WERI-Rb-1 (cell line): ENCODE data around the gene RUNX2.

Experiments used
- DNase-seq: peaks from one replicate; pipeline ENCODE4 v3.0.0-alpha.2; 2020
- H3K27ac ChIP-seq: fragments of 250-450 bp; sonication (Bioruptor Pico); 2 replicates; pipeline ENCODE4 v1.5.1; 2020; ENCODE audit warnings: mild to moderate bottlenecking, moderate library complexity
- H3K27me3 ChIP-seq: fragments of 250-450 bp; sonication (Bioruptor Pico); 2 replicates; pipeline ENCODE4 v1.5.1; 2021; ENCODE audit warnings: mild to moderate bottlenecking, low read depth, moderate library complexity; ENCODE audit not compliant: insufficient read depth, severe bottlenecking
- H3K36me3 ChIP-seq: fragments of 250-450 bp; sonication (Bioruptor Pico); 2 replicates; pipeline ENCODE4 v1.5.1; 2020; ENCODE audit warnings: mild to moderate bottlenecking, moderate library complexity
- H3K4me3 ChIP-seq: 2 replicates; pipeline ENCODE4 v1.5.1; 2011; ENCODE audit warnings: low read depth, mild to moderate bottlenecking, control low read depth, low read length
- H3K9me3 ChIP-seq: fragments of 250-450 bp; sonication (Bioruptor Pico); 2 replicates; pipeline ENCODE4 v1.5.1; 2021; ENCODE audit warnings: mild to moderate bottlenecking, moderate library complexity; ENCODE audit not compliant: severe bottlenecking
- TF ChIP-seq, protein P1 (sequence below): IDR thresholded peaks from 2 replicates; pipeline ENCODE4 v1.5.1; 2011; ENCODE audit warnings: low read depth, mild to moderate bottlenecking, control low read depth, inconsistent platforms, low read length

Gene RUNX2

DNA sequence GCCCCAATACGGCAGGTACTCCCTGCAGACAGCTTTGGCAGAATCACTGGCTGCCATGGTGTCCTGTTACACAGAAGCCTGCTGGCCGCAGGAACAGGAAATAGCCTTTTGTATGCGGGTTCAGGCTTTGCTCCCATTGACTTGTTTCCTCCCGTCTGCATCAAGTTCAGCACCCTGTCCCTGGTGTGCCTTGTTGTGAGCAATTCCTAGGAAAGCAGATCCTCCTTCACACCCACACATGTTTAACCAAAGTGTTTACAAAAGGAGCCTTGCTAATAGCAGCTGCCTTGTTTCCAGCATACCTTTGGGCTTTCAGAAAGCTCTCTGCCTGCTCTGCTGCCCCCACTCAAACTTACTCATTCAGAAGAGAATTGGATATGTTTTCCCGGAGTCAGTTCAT is 176.8 kb downstream of the RUNX2 start:
- no peak overlapping the region for H3K27ac ChIP-seq
- no peak for DNase-seq
- H3K4me3 ChIP-seq: no peak overlapping the region
- no peaks in the 10 kb centered on the region for H3K9me3 ChIP-seq
- H3K36me3 ChIP-seq: no peaks in the 10 kb centered on the region
- H3K27me3 ChIP-seq: no peaks in the 10 kb centered on the region
- TF ChIP-seq, protein P1, sequence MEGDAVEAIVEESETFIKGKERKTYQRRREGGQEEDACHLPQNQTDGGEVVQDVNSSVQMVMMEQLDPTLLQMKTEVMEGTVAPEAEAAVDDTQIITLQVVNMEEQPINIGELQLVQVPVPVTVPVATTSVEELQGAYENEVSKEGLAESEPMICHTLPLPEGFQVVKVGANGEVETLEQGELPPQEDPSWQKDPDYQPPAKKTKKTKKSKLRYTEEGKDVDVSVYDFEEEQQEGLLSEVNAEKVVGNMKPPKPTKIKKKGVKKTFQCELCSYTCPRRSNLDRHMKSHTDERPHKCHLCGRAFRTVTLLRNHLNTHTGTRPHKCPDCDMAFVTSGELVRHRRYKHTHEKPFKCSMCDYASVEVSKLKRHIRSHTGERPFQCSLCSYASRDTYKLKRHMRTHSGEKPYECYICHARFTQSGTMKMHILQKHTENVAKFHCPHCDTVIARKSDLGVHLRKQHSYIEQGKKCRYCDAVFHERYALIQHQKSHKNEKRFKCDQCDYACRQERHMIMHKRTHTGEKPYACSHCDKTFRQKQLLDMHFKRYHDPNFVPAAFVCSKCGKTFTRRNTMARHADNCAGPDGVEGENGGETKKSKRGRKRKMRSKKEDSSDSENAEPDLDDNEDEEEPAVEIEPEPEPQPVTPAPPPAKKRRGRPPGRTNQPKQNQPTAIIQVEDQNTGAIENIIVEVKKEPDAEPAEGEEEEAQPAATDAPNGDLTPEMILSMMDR: no peak

DNA sequence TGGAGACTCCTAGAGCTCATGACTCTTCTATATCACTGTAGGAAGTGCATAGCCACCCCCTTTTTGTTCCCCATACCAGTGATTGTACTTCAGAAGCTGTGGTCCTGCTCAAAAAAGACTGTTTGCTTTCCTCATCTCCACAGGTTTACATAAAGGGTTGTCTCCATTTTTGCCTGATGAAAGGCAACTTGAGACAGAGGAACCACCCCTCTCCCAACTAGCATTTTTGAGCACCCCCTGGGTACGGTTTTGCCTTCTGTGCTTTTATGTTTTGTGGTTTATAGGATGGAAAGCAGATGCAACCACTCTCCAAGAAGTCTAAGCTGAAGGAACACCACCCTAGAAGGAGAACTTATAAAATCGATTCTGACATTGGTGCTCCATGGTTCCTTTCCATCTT is 177.3 kb downstream of the RUNX2 start:
- TF ChIP-seq, protein P1: no peak
- no peaks in the 10 kb centered on the region for H3K27me3 ChIP-seq
- H3K4me3 ChIP-seq: no peak overlapping the region
- H3K36me3 ChIP-seq: no peaks in the 10 kb centered on the region
- no peak for DNase-seq
- H3K27ac ChIP-seq: no peak overlapping the region
- H3K9me3 ChIP-seq: no peaks in the 10 kb centered on the region

DNA sequence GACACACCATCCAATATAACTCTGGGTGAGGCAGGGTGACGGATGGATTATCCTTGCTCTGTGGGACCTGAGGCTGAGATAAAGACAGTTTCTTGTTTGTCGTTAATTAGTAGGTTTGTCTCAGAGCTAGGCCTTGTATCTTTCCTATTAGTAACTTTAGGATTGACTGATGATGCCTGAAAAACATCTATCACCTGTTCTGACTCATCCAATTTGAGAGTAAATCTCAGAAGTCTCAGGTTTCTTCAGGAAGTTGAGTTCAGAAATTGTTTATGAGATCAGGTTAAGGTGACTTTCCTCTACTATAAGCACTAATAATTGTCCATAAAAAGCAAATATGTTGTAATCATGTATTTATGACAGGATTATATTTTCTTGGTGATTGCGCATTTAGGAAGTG is 179.1 kb downstream of the RUNX2 start:
- no peaks in the 10 kb centered on the region for H3K27me3 ChIP-seq
- H3K9me3 ChIP-seq: no peaks in the 10 kb centered on the region
- H3K4me3 ChIP-seq: no peak overlapping the region
- DNase-seq: no peak
- TF ChIP-seq, protein P1: no peak
- H3K27ac ChIP-seq: no peak overlapping the region
- H3K36me3 ChIP-seq: no peaks in the 10 kb centered on the region

DNA sequence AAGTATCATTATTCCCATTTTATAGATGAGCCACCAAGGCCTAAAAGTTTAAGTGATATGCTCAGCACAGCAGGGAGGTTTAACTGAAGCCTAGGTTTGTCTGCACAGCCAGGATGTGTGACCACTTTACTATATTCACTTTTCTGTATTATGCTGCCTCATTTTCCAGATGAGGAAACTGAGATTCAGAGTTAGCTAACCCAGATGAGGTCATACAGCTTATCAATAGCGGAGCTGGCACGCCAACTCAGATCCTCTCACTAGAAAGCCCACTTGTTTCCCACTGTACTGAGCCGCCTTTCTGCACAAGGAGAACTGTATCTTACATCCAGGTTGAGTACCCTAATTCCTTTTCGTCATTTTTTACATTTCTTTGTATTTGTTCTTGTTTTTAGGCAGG is 181.3 kb downstream of the RUNX2 start:
- DNase-seq: no peak
- Histone ChIP-seq H3K27ac (no peak overlapping the region), H3K9me3 (no peaks in the 10 kb centered on the region), H3K27me3 (no peaks in the 10 kb centered on the region), H3K36me3 (no peaks in the 10 kb centered on the region), H3K4me3 (no peak overlapping the region)
- TF ChIP-seq, protein P1: no peak

DNA sequence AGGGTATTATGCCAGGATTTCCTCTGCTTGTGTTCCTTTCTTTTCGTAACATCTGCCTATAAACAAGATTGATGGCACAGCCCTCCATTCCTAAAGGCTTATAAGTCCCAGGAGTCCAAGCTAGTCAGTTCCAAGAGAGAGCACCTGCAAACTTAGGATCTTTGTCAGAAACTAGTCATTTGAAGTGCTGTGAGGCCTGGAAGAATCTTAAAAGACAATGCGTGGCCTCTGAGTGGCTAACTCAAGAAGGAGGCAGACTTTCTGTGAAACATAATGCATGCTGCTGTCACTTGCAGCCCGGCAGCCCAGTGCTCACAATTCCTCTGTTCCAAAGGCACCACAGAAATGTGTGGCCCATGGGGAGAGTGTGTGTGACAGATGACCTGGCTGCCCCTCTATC is 184.6 kb downstream of the RUNX2 start:
- Histone ChIP-seq H3K4me3 (no peak overlapping the region), H3K36me3 (no peaks in the 10 kb centered on the region), H3K27ac (no peak overlapping the region), H3K9me3 (no peaks in the 10 kb centered on the region), H3K27me3 (no peaks in the 10 kb centered on the region)
- TF ChIP-seq, protein P1: no peak
- no peak for DNase-seq

DNA sequence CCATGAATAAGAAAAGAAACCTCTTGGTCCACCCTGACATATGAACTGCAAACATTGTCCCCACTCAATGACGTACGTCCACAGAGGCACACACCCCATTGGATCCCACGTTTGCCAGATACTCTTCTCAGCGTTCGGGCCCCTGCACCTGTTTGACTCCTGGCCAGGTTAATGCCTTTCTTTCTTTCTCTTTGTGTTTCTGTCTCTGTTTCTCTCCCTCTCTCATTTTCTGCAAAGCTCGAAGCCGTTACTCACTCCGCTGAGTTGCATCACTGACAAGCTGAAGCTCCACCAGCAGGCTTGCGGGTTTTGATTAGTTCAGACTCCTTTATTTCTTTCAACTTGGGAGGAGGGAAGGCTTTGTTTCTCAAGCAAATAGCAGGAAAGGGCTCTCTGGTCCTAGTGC is 185.1 kb downstream of the RUNX2 start:
- no peaks in the 10 kb centered on the region for H3K9me3 ChIP-seq
- H3K27ac ChIP-seq: no peak overlapping the region
- no peaks in the 10 kb centered on the region for H3K36me3 ChIP-seq
- no peaks in the 10 kb centered on the region for H3K27me3 ChIP-seq
- no peak for DNase-seq
- TF ChIP-seq, protein P1: no peak
- H3K4me3 ChIP-seq: no peak overlapping the region
